ENCODE results near the gene TNFRSF4. TPM values are rescaled to one million over a fixed set of nuclear protein-coding genes. Genes with fewer than 3 reads are reported as not detected.
A peak's percentile ranks its signal among the peaks of the same experiment; 100 is the strongest.

The TNFRSF4 gene
- total RNA-seq, 2 experiments from 2014 or later = 27.6 to 28.6 TPM

- Mint-ChIP-seq H3K27me3 (peaks cover 10% of the 10 kb centered on the region), H3K27ac (no peak overlapping the region), H3K4me3 (no peak overlapping the region), H3K36me3 (ENCODE audit: low read depth) (no peaks in the 10 kb centered on the region), H3K9me3 (no peaks in the 10 kb centered on the region), H3K4me1 (ENCODE audit: low read depth) (peaks cover 4% of the 10 kb centered on the region)
- Histone ChIP-seq H3K36me3 (ENCODE audit: insufficient read depth, low read length) (no peaks in the 10 kb centered on the region), H3K4me1 (ENCODE audit: insufficient read depth, low read length) (peaks cover 24% of the 10 kb centered on the region), H3K27me3 (ENCODE audit: control insufficient read depth in 1 of 2, insufficient read depth in 2 of 2, low read length in 2 of 2) (peaks cover 0 to 4% of the 10 kb centered on the region in 2 experiments), H3K4me3 (ENCODE audit: low read length) (no peak overlapping the region), H3K9me3 (ENCODE audit: control insufficient read depth in 1 of 2, insufficient read depth in 1 of 2, low read length in 2 of 2) (peaks cover 0 to 10% of the 10 kb centered on the region in 2 experiments), H3K27ac (ENCODE audit: low read depth in 1 of 2, low read length in 2 of 2) (no peak overlapping the region)
- no peak for ATAC-seq (ENCODE audit: poor library complexity)
- intact Hi-C loops (cut with DNase I, micrococcal nuclease) = no loop called here
- TF ChIP-seq CTCF (IDR thresholded peaks at IDR 0.05) = no peak
- POLR2A ChIA-PET = no interaction called here
- CTCF ChIA-PET = no interaction called here
- no peak for DNase-seq
Observed at GRCh38 chr1:1179346-1179982, 34.5 kb downstream of the TNFRSF4 start.

GRCh38 chr1:1178794-1179331 is 35.1 kb downstream of the TNFRSF4 start:
- ChIA-PET POLR2A (interaction anchor here (0.8 kb wide), 1 partner anchor 105 kb away, joined by 3 read pairs; no protein-coding TSS in a partner anchor), CTCF (no interaction called here)
- Histone ChIP-seq H3K36me3 (ENCODE audit: insufficient read depth, low read length) (no peaks in the 10 kb centered on the region), H3K4me1 (ENCODE audit: insufficient read depth, low read length) (peaks cover 30% of the 10 kb centered on the region), H3K27me3 (ENCODE audit: control insufficient read depth in 1 of 2, insufficient read depth in 2 of 2, low read length in 2 of 2) (peaks cover 0 to 4% of the 10 kb centered on the region in 2 experiments), H3K27ac (ENCODE audit: low read depth in 1 of 2, low read length in 2 of 2) (no peak overlapping the region), H3K4me3 (ENCODE audit: low read length) (no peak overlapping the region), H3K9me3 (ENCODE audit: control insufficient read depth in 1 of 2, insufficient read depth in 1 of 2, low read length in 2 of 2) (peaks cover 0 to 10% of the 10 kb centered on the region in 2 experiments)
- H3K4me3 Mint-ChIP-seq = no peak overlapping the region
- DNase-seq (peak in 1 of 14 experiments; percentile 17), ATAC-seq (ENCODE audit: poor library complexity) (no peak)
- peaks cover 4% of the 10 kb centered on the region for H3K4me1 Mint-ChIP-seq (ENCODE audit: low read depth)
- no peak overlapping the region for H3K27ac Mint-ChIP-seq
- no peaks in the 10 kb centered on the region for H3K36me3 Mint-ChIP-seq (ENCODE audit: low read depth)
- no peak for TF ChIP-seq CTCF (IDR thresholded peaks at IDR 0.05)
- H3K27me3 Mint-ChIP-seq = peaks cover 10% of the 10 kb centered on the region
- intact Hi-C loops (cut with DNase I, micrococcal nuclease) = no loop called here
- no peaks in the 10 kb centered on the region for H3K9me3 Mint-ChIP-seq

GRCh38 chr1:1177452-1178206 is 36.3 kb downstream of the TNFRSF4 start:
- POLR2A ChIA-PET = no interaction called here

More at GRCh38 chr1:1177452-1178206, 36.3 kb downstream of the TNFRSF4 start:
- H3K36me3 ChIP-seq (ENCODE audit: insufficient read depth, low read length) = no peaks in the 10 kb centered on the region
- H3K36me3 Mint-ChIP-seq (ENCODE audit: low read depth) = no peaks in the 10 kb centered on the region
- no peaks in the 10 kb centered on the region for H3K9me3 Mint-ChIP-seq
- peaks cover 5% of the 10 kb centered on the region for H3K27me3 Mint-ChIP-seq
- H3K9me3 ChIP-seq (ENCODE audit: control insufficient read depth in 1 of 2, insufficient read depth in 1 of 2, low read length in 2 of 2) = peaks cover 0 to 10% of the 10 kb centered on the region in 2 experiments
- intact Hi-C loops (cut with DNase I, micrococcal nuclease) = no loop called here
- no peak overlapping the region for H3K27ac Mint-ChIP-seq
- no peak overlapping the region for H3K4me3 ChIP-seq (ENCODE audit: low read length)
- TF ChIP-seq CTCF (IDR thresholded peaks at IDR 0.05) = no peak
- H3K4me1 Mint-ChIP-seq (ENCODE audit: low read depth) = peaks cover 4% of the 10 kb centered on the region
- DNase-seq (peak in 2 of 14 experiments; percentile 8 to 14), ATAC-seq (ENCODE audit: poor library complexity) (no peak)
- H3K4me1 ChIP-seq (ENCODE audit: insufficient read depth, low read length) = peaks cover 35% of the 10 kb centered on the region
- H3K27ac ChIP-seq (ENCODE audit: low read depth in 1 of 2, low read length in 2 of 2) = no peak overlapping the region
- CTCF ChIA-PET = no interaction called here
- peaks cover 0 to 4% of the 10 kb centered on the region in 2 experiments for H3K27me3 ChIP-seq (ENCODE audit: control insufficient read depth in 1 of 2, insufficient read depth in 2 of 2, low read length in 2 of 2)
- no peak overlapping the region for H3K4me3 Mint-ChIP-seq

All from CD4-positive, alpha-beta T cell (primary cell).